GM10266 (cell line): ENCODE measurements around the gene DNAH3.
"Not testable (repeated sequence)": the region's sequence is repeated elsewhere in the genome, so short reads cannot be mapped to it uniquely, and the experiment has no call there.

Experiments used
- DNase-seq: peaks from one replicate; pipeline ENCODE4 v3.0.0; 2012; ENCODE audit errors: extremely low spot score
- CTCF ChIP-seq: IDR thresholded peaks from 2 replicates; pipeline ENCODE4 v1.5.1; 2012; ENCODE audit warnings: mild to moderate bottlenecking, low read depth; ENCODE audit not compliant: control insufficient read depth, insufficient read depth; ENCODE audit errors: missing control alignments

Gene DNAH3

GRCh38 chr16:20933589-20933988 lies 217.1 kb downstream of the DNAH3 start:
- DNase-seq: no peak
- no peak for TF ChIP-seq CTCF

- no peak for DNase-seq
These were observed 219.5 kb downstream of the DNAH3 start for GRCh38 chr16:20931066-20931600.

GRCh38 chr16:20930365-20930690 lies 220.3 kb downstream of the DNAH3 start:
- TF ChIP-seq CTCF: no peak
- no peak for DNase-seq

More at GRCh38 chr16:20931066-20931600, 219.5 kb downstream of the DNAH3 start:
- TF ChIP-seq CTCF: no peak

GRCh38 chr16:20929676-20930364 lies 220.8 kb downstream of the DNAH3 start:
- not testable (repeated sequence) for DNase-seq

- no peak for TF ChIP-seq CTCF
- DNase-seq: no peak
These were observed 221.8 kb downstream of the DNAH3 start for GRCh38 chr16:20928774-20929411.

- no peak for TF ChIP-seq CTCF
These were observed 224.9 kb downstream of the DNAH3 start for GRCh38 chr16:20925751-20926150.

GRCh38 chr16:20923876-20924275 lies 226.8 kb downstream of the DNAH3 start:
- no peak for DNase-seq
- no peak for TF ChIP-seq CTCF

More at GRCh38 chr16:20925751-20926150, 224.9 kb downstream of the DNAH3 start:
- no peak for DNase-seq
